ENCODE measurements around the gene HSPBP1. TPM values are rescaled to one million over a fixed set of nuclear protein-coding genes. Genes with fewer than 3 reads are reported as not detected.

The HSPBP1 gene
- total and polyA plus RNA-seq, 2 of the 13 experiments (the other 11 are each of a cell fraction or from before 2014, with no cell fraction given): 22.3 to 33.7 TPM

- no peak for TF ChIP-seq ZNF562 (CRISPR knock-in tag; IDR thresholded peaks at IDR 0.05; ENCODE audit: borderline replicate concordance)
- TF ChIP-seq ATF2 (CRISPR knock-in tag; IDR thresholded peaks at IDR 0.05): peak; percentile 77
- no peak for TF ChIP-seq ZNF205 (CRISPR knock-in tag; IDR thresholded peaks at IDR 0.05)
- TF ChIP-seq KLF12 (CRISPR knock-in tag; IDR thresholded peaks at IDR 0.05; ENCODE audit: borderline replicate concordance): no peak
- TF ChIP-seq ZSCAN21 (CRISPR knock-in tag; IDR thresholded peaks at IDR 0.05; ENCODE audit: borderline replicate concordance): peak; percentile 55; the same call in 1 of the 2 replicates
- TF ChIP-seq SUZ12 (IDR thresholded peaks at IDR 0.05; ENCODE audit: low read depth, low read length): no peak
- peak; percentile 13; the same call in 1 of the 2 replicates for TF ChIP-seq ARID5B (CRISPR knock-in tag; IDR thresholded peaks at IDR 0.05)
- no peak for TF ChIP-seq POGZ (CRISPR knock-in tag; IDR thresholded peaks at IDR 0.05)
- 0 out of 2 replicates have a peak, but pooled peaks have one; percentile 35 for TF ChIP-seq MAZ (IDR thresholded peaks at IDR 0.05; ENCODE audit: borderline replicate concordance, low read depth, low read length)
- peak; percentile 51; the same call in 1 of the 2 replicates for TF ChIP-seq MAZ (CRISPR knock-in tag; IDR thresholded peaks at IDR 0.05; ENCODE audit: low read depth)
- peak; percentile 74; the same call in 2 of the 3 replicates for TF ChIP-seq MXI1 (IDR thresholded peaks at IDR 0.05; ENCODE audit: borderline replicate concordance, low read depth, low read length)
- peak; percentile 70 for TF ChIP-seq ZNF331 (CRISPR knock-in tag; IDR thresholded peaks at IDR 0.05)
- peak; percentile 61; the same call in 1 of the 2 replicates for TF ChIP-seq ZBTB7A (CRISPR knock-in tag; IDR thresholded peaks at IDR 0.05)
- no peak for TF ChIP-seq TGIF2 (CRISPR knock-in tag; IDR thresholded peaks at IDR 0.05)
- peak; percentile 53; the same call in 1 of the 2 replicates for TF ChIP-seq MAX (IDR thresholded peaks at IDR 0.05)
- TF ChIP-seq ZNF724P (CRISPR knock-in tag; IDR thresholded peaks at IDR 0.05; ENCODE audit: borderline replicate concordance): no peak
- peak; percentile 71 for TF ChIP-seq RBM22 (optimal IDR thresholded peaks at IDR 0.05; ENCODE audit: low read length)
- no peak for TF ChIP-seq ZNF781 (CRISPR knock-in tag; IDR thresholded peaks at IDR 0.05; ENCODE audit: borderline replicate concordance, not compliant biosample characterization)
- TF ChIP-seq PHF5A (CRISPR knock-in tag; IDR thresholded peaks at IDR 0.05; ENCODE audit: low read depth, unreplicated experiment): no peak
- peak; percentile 45; the same call in 1 of the 2 replicates for TF ChIP-seq RXRA (CRISPR knock-in tag; IDR thresholded peaks at IDR 0.05)
- TF ChIP-seq ZNF550 (CRISPR knock-in tag; IDR thresholded peaks at IDR 0.05; ENCODE audit: borderline replicate concordance): no peak
- peak; percentile 92 for TF ChIP-seq AKAP8 (CRISPR knock-in tag; IDR thresholded peaks at IDR 0.05)
- TF ChIP-seq MXD4 (CRISPR knock-in tag; IDR thresholded peaks at IDR 0.05): no peak
- no peak for TF ChIP-seq MED13 (CRISPR knock-in tag; IDR thresholded peaks at IDR 0.05)
- no peak for TF ChIP-seq TOE1 (CRISPR knock-in tag; IDR thresholded peaks at IDR 0.05)
- no peak for TF ChIP-seq RNF2 (conservative IDR thresholded peaks at IDR 0.05; ENCODE audit: low read depth)
- TF ChIP-seq HNF4A (CRISPR knock-in tag; IDR thresholded peaks at IDR 0.05): peak; percentile 86
Measured at GRCh38 chr19:55228403-55229031, 51.4 kb downstream of the HSPBP1 start, which contains the start of gene TMEM86B (continued).

Data from HepG2 (cell line).